Activated CD8-positive, alpha-beta memory T cell treated with anti-CD3 and anti-CD28 coated beads for 1 hour (primary cell): ENCODE results near the gene MBD5.
A peak's percentile ranks its signal among the peaks of the same experiment; 100 is the strongest.
"Not testable (repeated sequence)": the region's sequence is repeated elsewhere in the genome, so short reads cannot be mapped to it uniquely, and the experiment has no call there.

Experiments used
- DNase-seq, 2 donors: peaks; one replicate each; pipeline ENCODE4 v3.0.0-alpha.2; 2020; ENCODE audit warnings: low read depth in 1 of 2; ENCODE audit errors: extremely low read depth in 1 of 2

The MBD5 gene

GRCh38 chr2:148021059-148021861, at the start of gene MBD5:
TSS of gene MBD5 (plus strand) at chr2:148021091.
- peak in 1 of 2 donors; percentile 29 for DNase-seq

DNA sequence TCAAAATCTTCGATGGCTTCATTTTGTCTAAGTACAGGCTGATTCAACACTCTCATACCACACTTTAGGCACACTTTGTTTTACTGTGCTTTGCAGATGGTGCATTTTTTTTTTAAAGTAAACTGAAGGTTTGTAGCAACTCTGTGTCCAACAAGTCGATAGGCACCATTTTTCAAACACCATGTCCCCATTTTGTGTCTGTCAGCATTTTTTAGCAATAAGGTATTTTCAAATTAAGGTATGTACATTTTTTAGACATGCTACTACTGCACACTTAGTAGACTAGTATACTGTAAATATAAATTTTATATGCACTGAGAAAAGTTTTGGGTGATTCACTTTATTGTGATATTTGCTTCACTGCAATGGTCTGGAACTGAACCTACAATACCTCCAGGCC, 44.8 kb upstream of the MBD5 start:
- no peak for DNase-seq

- DNase-seq, result no peak
Measured at GRCh38 chr2:147977679-147978078, 43.2 kb upstream of the MBD5 start.

DNA sequence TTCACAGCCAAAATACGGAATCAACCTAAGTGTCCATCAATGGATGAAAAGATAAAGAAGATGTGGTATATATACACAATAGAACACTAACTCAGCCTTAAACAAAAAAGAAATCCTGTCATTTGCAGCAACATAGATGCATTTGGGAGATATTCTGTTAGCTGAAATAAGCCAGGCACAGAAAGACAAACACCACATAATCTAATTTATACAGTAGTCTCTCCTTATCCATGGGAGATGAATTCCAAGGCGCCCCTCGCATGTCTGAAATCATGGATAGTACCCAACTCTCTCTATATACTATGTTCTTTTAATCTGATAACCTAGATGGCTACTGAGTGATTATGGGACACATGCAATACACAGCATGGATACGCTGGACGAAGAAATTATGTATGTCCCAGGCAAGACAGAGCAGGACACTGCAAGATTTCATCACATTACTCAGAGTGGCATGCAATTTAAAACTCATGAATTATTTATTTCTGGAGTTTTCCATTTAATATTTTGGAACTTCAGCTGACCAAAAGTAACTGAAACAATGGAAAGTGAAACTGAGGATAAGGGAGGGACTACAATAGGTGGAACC, 39.9 kb upstream of the MBD5 start:
- no peak for DNase-seq

DNA sequence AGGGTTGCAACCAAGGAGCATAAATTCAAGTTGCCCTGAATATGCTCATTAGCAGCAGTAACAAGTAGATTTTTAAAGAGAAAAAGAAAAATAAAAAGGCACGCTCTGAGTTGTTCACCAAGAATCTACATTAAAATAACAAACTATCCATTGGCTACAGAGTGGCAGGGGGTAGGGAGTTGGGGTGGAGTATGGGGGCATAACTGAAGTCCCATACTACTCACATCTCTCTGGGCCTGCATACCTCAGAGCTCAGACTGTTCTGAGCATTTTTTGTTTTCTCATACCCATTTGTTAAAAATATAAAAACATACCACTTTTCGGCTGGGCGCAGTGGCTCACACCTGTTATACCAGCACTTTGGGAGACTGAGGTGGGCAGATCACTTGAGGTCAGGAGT, 31.8 kb upstream of the MBD5 start:
- DNase-seq, result no peak

DNA sequence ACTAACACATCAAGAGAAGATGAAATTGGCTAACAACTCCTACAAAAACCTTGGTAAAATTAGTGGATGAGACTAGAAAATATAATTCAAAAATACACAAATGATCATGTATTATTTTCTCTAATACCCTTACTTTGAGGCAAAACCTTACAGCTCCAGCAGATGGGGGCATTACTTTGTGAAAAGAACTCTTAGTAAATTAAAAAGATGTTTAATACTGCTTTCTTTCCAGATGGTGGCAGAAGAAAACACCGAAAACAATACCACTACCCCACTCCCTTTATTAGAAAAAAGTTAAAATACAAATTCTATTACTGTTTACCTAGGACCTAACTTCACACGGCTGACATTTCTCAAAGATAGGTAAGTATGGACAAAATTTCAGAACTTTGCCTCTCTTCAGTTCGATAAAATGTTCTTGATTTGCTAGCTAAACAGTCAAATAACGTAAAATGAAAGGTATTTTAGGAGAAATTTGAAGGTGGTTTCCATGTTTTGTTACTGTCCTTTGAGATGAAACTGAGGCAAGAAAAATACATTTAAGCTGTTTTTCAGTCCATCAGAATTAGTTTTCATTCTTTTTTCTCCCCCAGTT, 31.0 kb upstream of the MBD5 start:
- no peak for DNase-seq

- DNase-seq, result not testable (repeated sequence)
Measured at GRCh38 chr2:147994965-147995364, 25.9 kb upstream of the MBD5 start.

DNA sequence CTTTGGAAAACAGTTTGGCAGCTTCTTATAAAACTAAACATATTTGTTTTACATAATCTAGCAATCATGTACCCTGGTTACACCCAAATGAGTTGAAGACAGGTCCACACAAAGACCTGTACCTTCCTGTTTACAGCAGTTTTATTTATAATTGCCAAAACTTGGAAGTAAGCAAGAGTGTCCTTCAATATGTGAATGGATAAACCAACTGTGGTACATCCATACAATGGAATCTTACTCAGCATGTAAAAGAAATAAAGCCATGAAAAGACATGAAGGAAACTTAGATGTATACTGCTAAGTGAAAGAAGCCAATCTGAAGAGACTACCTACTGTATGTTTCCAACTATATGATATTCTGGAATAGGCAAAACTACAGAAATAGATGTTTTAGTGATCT, 24.1 kb upstream of the MBD5 start:
- no peak for DNase-seq

DNA sequence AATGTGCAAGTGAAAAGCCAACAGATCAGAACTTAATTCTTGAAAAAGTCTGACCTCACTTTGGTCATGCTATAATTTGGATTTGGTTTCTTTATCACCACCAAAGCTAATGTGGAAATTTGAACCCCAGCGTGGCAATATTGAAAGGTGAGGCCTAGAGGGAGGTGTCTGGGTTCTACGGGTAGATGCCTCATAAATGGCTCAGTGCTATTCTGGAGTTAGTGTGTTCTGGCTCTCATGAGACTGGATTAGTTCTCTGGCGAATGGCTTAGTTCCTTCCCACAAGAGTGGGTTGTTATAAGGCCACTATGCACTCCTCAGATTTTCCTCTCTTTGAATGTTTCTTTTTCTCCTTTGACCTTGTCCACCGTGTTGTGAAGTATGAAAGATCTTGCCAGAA, 22.7 kb upstream of the MBD5 start:
- DNase-seq, result no peak

- DNase-seq, result no peak
Measured at GRCh38 chr2:147999126-147999525, 21.8 kb upstream of the MBD5 start.

DNA sequence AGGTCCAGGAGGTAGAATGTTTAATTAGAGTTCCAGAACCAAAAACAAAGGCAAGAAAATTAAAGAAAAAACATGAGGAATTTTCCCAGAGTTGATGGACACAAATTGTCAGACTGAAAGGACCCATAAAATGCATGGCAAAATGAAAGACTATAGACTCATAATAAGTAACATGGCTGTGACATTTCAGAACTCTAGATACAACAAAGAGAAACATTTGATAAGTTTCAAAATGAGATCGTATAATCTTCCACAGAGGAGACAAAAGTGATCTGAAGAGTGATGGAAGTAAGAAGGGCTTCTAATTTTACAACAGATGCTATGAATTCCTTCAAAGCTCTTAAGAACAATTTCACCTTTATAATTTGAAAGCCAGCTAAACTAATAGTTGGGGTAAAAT, 20.8 kb upstream of the MBD5 start:
- no peak for DNase-seq

DNA sequence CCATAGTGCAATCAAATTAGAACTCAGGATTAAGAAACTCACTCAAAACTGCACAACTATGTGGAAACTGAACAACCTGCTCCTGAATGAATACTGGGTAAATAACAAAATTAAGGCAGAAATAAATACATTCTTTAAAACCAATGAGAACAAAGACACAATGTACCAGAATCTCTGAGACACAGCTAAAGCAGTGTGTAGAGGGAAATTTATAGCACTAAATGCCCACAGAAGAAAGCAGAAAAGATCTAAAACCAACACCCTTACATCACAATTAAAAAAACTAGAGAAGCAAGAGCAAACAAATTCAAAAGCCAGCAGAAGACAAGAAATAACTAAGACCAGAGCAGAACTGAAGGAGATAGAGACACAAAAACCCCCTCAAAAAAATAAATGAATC, 18.5 kb upstream of the MBD5 start:
- not testable (repeated sequence) for DNase-seq

GRCh38 chr2:148006249-148007007, 14.5 kb upstream of the MBD5 start:
- DNase-seq, result no peak

DNA sequence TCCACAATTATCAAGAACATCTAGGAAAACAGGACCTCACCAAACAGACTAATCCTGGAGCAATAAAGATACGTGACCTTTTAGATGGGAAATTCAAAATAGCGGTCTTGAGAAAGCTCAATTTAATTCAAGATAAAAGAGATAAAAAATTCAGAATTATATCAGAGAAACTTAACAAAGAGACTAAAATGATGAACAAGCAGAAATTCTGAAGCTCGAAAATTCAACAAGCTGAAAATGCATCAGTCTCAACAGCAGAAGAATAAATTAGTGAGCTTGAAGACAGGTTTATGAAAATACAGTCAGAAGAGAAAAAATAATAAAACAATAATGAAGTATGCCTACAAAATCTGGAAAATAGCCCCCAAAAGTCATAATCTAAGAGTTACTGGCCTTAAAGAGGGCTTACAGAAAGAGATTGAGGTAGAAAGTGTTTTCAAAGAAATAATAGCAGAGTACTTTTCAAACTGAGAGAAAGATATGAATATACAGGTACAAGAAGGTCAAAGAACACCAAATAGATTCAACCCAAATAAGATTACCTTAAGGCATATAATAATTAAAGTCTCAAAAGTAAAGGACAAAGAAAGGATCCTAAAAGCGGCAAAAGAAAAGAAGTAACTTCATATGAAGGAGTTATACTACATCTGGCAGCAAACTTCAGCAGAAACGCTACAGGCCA, 13.5 kb upstream of the MBD5 start:
- DNase-seq, result no peak

DNA sequence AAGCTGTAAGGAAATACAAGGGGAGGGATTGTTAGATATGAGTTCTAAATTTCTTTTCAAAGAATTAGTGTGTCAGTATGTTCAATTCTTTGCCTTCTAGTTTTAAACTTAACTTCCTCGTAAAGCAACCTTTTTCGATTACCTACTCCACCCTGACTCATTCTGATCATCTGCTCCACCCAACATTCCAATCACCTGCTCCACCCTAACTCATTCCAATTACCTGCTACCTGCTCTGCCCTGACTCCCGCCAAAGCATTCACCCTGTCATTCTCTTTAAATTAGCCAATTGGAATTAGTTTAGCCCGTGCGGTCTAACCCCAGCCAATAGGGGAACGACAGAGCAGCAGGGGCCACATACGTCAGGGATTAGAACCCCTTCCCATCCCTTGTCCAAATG, 12.5 kb upstream of the MBD5 start:
- not testable (repeated sequence) for DNase-seq

- no peak for DNase-seq
Measured at GRCh38 chr2:148013876-148014275, 7.0 kb upstream of the MBD5 start.

DNA sequence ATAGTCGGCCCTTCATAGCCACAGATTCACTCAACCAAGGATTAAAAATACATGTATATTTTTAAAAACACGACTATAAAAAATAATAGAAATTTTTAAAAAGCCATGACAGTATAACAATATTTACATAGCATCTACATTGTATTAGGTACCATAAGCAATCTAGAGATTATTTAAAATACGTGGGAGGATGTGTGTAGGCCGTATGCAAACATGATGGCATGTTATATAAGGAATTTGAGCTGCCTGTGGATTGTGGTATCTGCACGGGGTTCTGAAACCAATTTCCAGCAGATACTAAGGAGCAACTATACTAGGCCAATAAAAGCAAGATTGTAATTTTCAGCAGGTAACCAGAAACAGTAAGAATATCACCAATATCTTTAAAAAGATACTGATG, 6.3 kb upstream of the MBD5 start:
- no peak for DNase-seq

GRCh38 chr2:148020111-148021058, 506 bp upstream of the MBD5 start, which contains the start of gene ORC4:
TSS of gene ORC4 (minus strand) at chr2:148020737. CDS start at chr2:147975958, 44,779 bp downstream.
- DNase-seq, result peak; percentile 91 to 93

- DNase-seq, result no peak
Measured at GRCh38 chr2:148021886-148022285, 995 bp downstream of the MBD5 start.

DNA sequence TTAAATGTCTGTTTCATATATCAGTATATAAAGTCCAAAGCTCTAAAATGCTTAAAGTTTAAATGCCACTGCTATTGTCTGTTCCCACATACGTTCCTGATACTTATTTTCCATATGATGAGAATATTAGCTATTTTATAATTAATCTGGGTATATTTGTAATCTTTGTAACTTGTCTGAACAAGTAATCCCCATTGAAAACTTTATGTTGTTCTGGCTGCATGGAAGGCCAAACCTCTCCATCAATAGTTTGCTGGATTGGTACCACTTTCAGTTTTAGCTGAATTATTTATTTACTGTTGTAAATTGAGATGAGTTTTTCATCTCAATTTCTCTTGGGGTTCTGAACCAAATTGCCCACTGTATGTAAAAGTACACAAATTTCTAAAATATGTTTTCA, 1.5 kb downstream of the MBD5 start:
- DNase-seq, result no peak
